Breast epithelium (tissue), 3 donors: ENCODE data around the gene BMAL1.

Experiments
- POLR2A ChIP-seq: fragments of 450-650 bp; IDR thresholded peaks from one replicate; pipeline ENCODE4 v1.6.1; 2016; ENCODE audit warnings: antibody characterized with exemption, mild to moderate bottlenecking, moderate library complexity
- TF ChIP-seq, protein P1 (sequence below), 3 donors: fragments of 450-650 bp; IDR thresholded peaks; one replicate each; pipeline ENCODE4 v1.5.1; 2016 to 2017; ENCODE audit warnings: antibody characterized with exemption in 3 of 3, mild to moderate bottlenecking in 3 of 3, moderate library complexity in 3 of 3

DNA sequence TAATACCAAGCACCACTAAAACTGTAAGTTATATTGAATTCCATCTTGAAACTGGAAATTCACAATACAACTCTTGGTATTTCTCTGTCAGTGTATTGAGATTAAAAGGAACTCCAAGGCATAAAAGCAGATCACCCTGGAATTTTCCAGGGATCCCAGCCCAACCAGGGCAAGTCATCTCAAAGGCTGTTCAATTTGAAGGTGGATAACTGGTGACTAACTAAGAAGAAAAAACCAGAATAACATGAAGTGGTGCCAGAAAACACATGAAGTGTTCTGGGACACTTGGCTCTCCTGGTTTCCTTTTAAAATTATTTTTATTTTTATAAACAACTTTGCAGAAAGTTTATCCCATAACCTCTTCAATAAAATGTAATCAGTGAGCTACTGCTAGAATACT, 7.8 kb upstream of the BMAL1 start:
- TF ChIP-seq, protein P1, sequence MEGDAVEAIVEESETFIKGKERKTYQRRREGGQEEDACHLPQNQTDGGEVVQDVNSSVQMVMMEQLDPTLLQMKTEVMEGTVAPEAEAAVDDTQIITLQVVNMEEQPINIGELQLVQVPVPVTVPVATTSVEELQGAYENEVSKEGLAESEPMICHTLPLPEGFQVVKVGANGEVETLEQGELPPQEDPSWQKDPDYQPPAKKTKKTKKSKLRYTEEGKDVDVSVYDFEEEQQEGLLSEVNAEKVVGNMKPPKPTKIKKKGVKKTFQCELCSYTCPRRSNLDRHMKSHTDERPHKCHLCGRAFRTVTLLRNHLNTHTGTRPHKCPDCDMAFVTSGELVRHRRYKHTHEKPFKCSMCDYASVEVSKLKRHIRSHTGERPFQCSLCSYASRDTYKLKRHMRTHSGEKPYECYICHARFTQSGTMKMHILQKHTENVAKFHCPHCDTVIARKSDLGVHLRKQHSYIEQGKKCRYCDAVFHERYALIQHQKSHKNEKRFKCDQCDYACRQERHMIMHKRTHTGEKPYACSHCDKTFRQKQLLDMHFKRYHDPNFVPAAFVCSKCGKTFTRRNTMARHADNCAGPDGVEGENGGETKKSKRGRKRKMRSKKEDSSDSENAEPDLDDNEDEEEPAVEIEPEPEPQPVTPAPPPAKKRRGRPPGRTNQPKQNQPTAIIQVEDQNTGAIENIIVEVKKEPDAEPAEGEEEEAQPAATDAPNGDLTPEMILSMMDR (IDR thresholded peaks at IDR 0.05): no peak
- TF ChIP-seq POLR2A: no peak
